ENCODE results near the gene LPO. TPM values are rescaled to one million over a fixed set of nuclear protein-coding genes. Genes with fewer than 3 reads are reported as not detected.

LPO gene
- total RNA-seq, 1 donor from 2014 or later, result not detected

DNA sequence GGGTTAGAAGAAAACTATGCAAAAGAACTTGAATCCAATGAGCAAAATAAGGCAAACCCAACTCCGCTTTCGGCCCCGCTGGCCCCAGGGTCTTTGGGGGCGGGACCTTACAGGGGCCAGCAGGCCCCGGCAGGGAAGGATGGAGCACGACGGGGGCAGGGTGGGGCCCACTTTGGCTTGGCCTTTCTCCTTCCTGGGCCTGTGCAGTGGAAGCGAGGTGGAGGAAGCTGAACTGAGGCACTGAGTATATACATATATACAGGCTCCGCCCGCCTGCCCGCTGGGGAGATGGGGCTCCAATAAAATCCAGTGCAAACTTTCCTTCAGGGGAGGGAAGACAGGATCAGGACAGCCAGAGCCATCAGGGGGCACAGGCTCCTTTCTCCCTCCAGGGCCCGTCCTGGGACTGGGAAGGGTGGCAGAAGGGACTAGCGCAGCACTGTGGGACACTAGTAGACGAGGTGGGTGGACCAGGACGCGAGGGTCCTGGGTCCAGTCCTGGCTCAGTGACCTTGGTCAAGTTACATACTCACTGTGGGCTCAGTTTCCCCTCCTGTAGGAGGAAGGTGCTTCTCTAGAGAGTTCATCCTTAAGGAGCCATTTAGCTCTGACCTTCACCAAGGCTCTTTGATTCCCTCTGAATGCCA is 63.2 kb downstream of the LPO start:
- Histone ChIP-seq H3K9ac (ENCODE audit: low read depth in 1 of 3, low read length in 3 of 3) (no peak overlapping the region), H3K27ac (ENCODE audit: low read depth, low read length) (no peak overlapping the region), H3K4me1 (ENCODE audit: control insufficient read depth in 3 of 3, insufficient read depth in 3 of 3, low read length in 3 of 3) (no peaks in the 10 kb centered on the region), H3K4me3 (ENCODE audit: low read length in 3 of 3) (no peak overlapping the region), H3K9me3 (ENCODE audit: control insufficient read depth in 3 of 3, low read length in 3 of 3) (peaks cover 0 to 4% (median 0%) of the 10 kb centered on the region in 3 donors), H3K27me3 (ENCODE audit: control insufficient read depth in 3 of 3, insufficient read depth in 3 of 3, low read length in 3 of 3) (no peaks in the 10 kb centered on the region), H3K36me3 (ENCODE audit: control insufficient read depth in 3 of 3, insufficient read depth in 3 of 3, low read length in 3 of 3) (peaks cover 0 to 3% (median 0%) of the 10 kb centered on the region in 3 donors)

DNA sequence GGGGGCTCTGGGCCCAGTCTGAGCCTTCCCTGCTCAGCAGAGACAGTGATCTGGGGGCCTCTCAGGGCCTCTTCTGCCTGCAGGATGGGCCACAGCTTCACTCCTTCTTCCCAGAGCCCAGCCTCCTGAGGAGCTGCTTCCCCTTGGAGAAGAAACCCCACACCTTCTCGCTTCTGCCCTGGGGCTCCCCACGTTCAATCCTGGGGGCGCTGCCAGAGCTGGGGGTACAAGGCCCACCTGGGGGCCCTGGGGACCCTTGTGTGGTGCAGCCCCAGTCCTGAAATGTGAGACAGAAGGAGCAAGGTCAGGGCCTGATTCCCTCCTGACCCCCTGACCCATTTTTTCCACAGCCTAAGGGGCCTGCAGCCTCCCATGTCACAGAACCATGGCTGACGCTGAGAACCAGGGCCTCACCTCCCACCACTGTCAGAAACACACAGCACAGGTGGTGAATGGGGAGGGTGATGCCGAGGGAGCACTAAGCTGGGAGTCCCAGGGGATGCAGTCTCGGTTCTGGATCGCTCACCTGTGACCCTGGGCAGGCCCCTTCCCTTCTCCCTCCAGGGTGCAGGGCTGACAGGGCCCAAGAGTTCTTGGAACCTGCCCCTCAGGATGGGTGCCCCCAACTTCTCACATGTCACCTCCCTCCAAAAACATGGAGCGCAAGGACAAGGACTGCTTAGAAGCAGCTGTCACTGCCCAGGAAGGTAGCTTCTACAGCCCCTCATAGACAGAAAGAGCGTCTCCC is 64.0 kb downstream of the LPO start:
- Histone ChIP-seq H3K4me3 (ENCODE audit: low read length in 3 of 3) (no peak overlapping the region), H3K9me3 (ENCODE audit: control insufficient read depth in 3 of 3, low read length in 3 of 3) (peaks cover 0 to 4% (median 0%) of the 10 kb centered on the region in 3 donors), H3K27ac (ENCODE audit: low read depth, low read length) (no peak overlapping the region), H3K4me1 (ENCODE audit: control insufficient read depth in 3 of 3, insufficient read depth in 3 of 3, low read length in 3 of 3) (no peaks in the 10 kb centered on the region), H3K9ac (ENCODE audit: low read depth in 1 of 3, low read length in 3 of 3) (no peak overlapping the region), H3K27me3 (ENCODE audit: control insufficient read depth in 3 of 3, insufficient read depth in 3 of 3, low read length in 3 of 3) (no peaks in the 10 kb centered on the region), H3K36me3 (ENCODE audit: control insufficient read depth in 3 of 3, insufficient read depth in 3 of 3, low read length in 3 of 3) (peaks cover 0 to 4% (median 3%) of the 10 kb centered on the region in 3 donors)

DNA sequence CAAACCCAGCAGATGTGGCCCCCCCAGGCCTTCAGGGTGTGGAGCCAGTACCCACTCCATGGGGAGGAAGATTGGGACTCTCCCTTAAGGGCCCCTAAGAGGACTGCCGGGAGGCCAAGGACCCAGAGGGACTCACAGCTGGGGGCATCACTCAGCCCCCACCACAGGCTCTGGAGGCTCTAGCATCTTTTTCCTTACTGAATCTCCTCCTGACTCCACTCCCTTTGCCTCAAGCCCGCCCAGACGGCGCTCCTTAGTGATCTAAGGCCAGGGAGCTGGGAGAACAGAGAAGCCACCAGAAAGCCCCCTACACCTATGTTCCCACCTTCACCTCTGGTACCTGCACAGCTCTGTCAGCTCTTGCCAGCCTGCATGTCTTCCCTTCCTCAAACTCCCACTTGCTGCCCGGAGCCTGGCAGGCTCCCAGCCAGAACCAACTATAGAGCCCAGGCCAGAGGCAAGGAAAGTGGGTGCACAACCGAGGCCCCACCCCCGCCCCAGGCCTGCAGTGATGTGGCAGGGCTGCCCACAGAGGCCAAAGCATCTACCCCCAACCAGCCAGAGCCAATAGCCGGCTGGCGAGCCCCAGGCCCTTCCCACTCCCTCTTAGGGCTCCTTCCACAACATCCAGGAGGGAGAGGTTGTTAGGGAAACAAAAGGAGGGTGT is 64.7 kb downstream of the LPO start:
- H3K27me3 ChIP-seq (ENCODE audit: control insufficient read depth in 3 of 3, insufficient read depth in 3 of 3, low read length in 3 of 3), result no peaks in the 10 kb centered on the region
- H3K27ac ChIP-seq (ENCODE audit: low read depth, low read length), result no peak overlapping the region
- no peaks in the 10 kb centered on the region for H3K4me1 ChIP-seq (ENCODE audit: control insufficient read depth in 3 of 3, insufficient read depth in 3 of 3, low read length in 3 of 3)
- no peak overlapping the region for H3K9ac ChIP-seq (ENCODE audit: low read depth in 1 of 3, low read length in 3 of 3)
- no peak overlapping the region for H3K4me3 ChIP-seq (ENCODE audit: low read length in 3 of 3)
- H3K9me3 ChIP-seq (ENCODE audit: control insufficient read depth in 3 of 3, low read length in 3 of 3), result peaks cover 0 to 4% (median 0%) of the 10 kb centered on the region in 3 donors
- peaks cover 0 to 5% (median 3%) of the 10 kb centered on the region in 3 donors for H3K36me3 ChIP-seq (ENCODE audit: control insufficient read depth in 3 of 3, insufficient read depth in 3 of 3, low read length in 3 of 3)

DNA sequence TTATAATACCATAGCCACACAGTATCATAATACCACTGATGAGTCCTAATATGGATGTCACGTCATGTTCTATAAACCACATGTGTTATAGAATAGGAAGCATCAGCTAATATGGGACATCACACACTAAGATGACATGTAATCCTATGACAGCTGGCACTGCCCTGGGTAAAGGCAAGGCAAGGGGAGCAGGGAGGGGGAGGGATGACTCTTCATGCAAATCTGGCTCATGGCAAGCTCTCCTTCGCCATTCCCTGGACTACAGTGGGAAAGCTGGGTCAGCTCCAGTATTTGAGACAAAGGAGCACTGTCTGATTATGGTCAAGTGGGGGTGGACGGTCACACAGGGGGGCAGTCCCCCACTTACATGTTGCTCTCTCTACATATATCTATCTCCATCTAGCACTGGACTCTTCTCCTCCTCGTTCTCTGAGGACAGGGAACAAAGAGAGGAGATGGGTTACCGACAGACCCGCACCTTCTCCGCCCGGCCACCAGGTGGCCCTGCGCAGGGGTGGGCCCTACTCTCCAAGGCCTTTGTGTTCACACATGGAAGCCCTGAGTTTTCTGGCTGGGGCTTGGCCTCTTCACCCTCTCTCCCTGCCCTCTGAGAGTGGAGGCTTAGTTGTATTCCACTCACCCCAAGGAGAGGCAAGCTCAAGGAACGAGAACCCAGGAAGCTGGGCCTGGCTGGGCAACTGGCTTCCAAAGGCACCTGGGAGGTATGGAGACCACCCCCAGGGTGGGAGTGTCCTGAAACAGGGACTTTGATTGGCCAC is 65.8 kb downstream of the LPO start:
- no peak overlapping the region for H3K9ac ChIP-seq (ENCODE audit: low read depth in 1 of 3, low read length in 3 of 3)
- no peaks in the 10 kb centered on the region for H3K9me3 ChIP-seq (ENCODE audit: control insufficient read depth in 3 of 3, low read length in 3 of 3)
- no peak overlapping the region for H3K4me3 ChIP-seq (ENCODE audit: low read length in 3 of 3)
- peaks cover 0 to 5% (median 3%) of the 10 kb centered on the region in 3 donors for H3K36me3 ChIP-seq (ENCODE audit: control insufficient read depth in 3 of 3, insufficient read depth in 3 of 3, low read length in 3 of 3)
- no peaks in the 10 kb centered on the region for H3K27me3 ChIP-seq (ENCODE audit: control insufficient read depth in 3 of 3, insufficient read depth in 3 of 3, low read length in 3 of 3)
- H3K4me1 ChIP-seq (ENCODE audit: control insufficient read depth in 3 of 3, insufficient read depth in 3 of 3, low read length in 3 of 3), result no peaks in the 10 kb centered on the region
- no peak overlapping the region for H3K27ac ChIP-seq (ENCODE audit: low read depth, low read length)

DNA sequence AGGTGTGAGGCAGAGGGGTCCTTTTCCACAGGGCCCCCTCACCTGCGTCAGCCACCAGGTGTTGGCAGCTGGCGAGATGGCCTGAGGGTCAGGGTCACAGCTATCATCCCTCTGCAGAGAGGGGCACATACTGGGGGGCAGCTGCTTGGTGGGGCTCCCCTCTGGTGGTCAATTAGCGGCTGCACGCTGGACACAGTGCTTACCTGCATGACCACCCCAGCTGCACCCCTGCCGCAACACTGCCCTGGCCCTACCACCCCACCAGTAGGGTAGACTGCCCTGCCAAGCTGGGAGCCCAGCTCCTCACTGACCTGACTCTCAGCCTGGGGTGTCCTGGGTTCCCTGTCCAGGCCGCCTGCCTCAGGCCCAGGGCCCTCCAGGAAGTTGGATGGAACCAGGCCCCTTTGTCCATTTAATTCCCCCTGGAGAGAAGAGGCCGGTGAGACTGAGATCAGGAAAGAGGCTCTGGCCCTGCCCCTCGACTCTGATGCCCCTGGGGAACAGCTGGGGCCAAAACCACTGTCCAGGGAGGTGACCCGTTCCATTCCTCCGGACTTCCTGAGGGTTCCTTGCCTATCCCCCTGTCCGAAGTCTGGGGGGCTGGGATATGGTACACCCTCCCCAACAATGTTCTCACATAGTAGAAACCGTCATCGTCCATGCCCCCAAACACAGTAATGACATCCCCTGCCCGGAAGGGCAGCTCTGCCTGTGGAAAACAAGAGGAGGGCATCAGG is 66.5 kb downstream of the LPO start:
- Histone ChIP-seq H3K4me3 (ENCODE audit: low read length in 3 of 3) (no peak overlapping the region), H3K27ac (ENCODE audit: low read depth, low read length) (no peak overlapping the region), H3K36me3 (ENCODE audit: control insufficient read depth in 3 of 3, insufficient read depth in 3 of 3, low read length in 3 of 3) (peaks cover 0 to 5% (median 3%) of the 10 kb centered on the region in 3 donors), H3K27me3 (ENCODE audit: control insufficient read depth in 3 of 3, insufficient read depth in 3 of 3, low read length in 3 of 3) (no peaks in the 10 kb centered on the region), H3K9ac (ENCODE audit: low read depth in 1 of 3, low read length in 3 of 3) (no peak overlapping the region), H3K4me1 (ENCODE audit: control insufficient read depth in 3 of 3, insufficient read depth in 3 of 3, low read length in 3 of 3) (no peaks in the 10 kb centered on the region), H3K9me3 (ENCODE audit: control insufficient read depth in 3 of 3, low read length in 3 of 3) (no peaks in the 10 kb centered on the region)

DNA sequence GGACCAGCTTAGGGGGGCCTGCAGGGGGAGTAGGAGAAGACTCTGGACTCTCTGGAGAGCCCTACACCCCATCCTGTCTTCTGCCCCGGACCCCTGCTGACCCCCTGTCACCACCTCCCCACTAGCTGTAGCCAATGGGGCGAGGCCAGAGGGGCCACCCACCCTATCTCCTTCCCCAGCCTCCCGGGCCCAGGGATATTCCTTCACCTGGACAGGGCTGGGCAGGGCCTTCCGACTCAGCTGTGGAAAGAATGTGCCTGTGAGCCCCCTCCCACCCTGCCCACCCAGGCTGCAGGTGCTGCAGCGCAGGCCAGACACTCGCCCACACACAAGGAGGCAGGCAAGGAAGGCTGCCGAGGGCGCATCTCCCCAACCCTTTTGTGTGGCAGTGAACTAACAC is 67.2 kb downstream of the LPO start:
- no peaks in the 10 kb centered on the region for H3K9me3 ChIP-seq (ENCODE audit: control insufficient read depth in 3 of 3, low read length in 3 of 3)
- no peak overlapping the region for H3K9ac ChIP-seq (ENCODE audit: low read depth in 1 of 3, low read length in 3 of 3)
- H3K27me3 ChIP-seq (ENCODE audit: control insufficient read depth in 3 of 3, insufficient read depth in 3 of 3, low read length in 3 of 3), result no peaks in the 10 kb centered on the region
- no peak overlapping the region for H3K4me3 ChIP-seq (ENCODE audit: low read length in 3 of 3)
- peaks cover 0 to 5% (median 3%) of the 10 kb centered on the region in 3 donors for H3K36me3 ChIP-seq (ENCODE audit: control insufficient read depth in 3 of 3, insufficient read depth in 3 of 3, low read length in 3 of 3)
- no peaks in the 10 kb centered on the region for H3K4me1 ChIP-seq (ENCODE audit: control insufficient read depth in 3 of 3, insufficient read depth in 3 of 3, low read length in 3 of 3)
- H3K27ac ChIP-seq (ENCODE audit: low read depth, low read length), result no peak overlapping the region

DNA sequence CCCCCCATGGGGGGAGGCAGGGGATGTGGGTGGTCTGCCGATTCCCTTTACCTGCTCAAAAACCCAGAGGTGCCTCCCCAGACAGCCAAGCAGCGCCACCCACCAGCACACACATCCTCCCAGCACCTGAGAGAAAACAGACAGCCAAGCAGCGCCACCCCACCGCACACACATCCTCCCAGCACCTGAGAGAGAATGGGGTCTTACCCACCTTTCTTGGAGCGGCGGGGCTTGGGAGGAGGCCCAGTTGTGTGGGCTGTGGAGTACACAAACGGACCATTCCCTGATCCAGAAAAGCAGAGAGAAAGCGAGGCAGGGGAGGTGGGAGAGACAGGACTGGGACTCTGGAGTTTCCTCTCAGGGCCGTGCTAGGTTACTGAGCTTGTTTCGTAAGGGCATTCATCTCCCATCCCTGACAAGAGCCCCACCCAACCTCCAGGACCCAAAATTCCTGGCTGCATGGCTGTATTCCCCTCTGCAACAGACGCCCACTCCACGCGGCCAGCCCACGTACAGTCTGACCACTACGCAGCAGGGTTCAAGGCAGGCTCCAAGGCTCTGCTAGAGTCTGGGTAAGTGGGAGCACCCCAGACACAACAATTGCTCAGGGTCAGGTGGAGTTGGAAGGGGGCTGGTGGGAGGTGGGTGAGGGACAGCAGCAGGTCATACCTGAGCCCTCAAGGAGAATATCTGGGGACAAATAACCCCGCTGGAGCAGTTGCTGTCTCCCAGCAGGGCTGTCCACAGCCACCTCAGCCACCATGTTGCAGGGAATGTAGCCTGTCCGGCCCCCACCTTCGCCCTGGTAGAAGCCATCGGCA is 68.0 kb downstream of the LPO start:
- Histone ChIP-seq H3K27me3 (ENCODE audit: control insufficient read depth in 3 of 3, insufficient read depth in 3 of 3, low read length in 3 of 3) (no peaks in the 10 kb centered on the region), H3K27ac (ENCODE audit: low read depth, low read length) (no peak overlapping the region), H3K36me3 (ENCODE audit: control insufficient read depth in 3 of 3, insufficient read depth in 3 of 3, low read length in 3 of 3) (peaks cover 0 to 5% (median 3%) of the 10 kb centered on the region in 3 donors), H3K4me3 (ENCODE audit: low read length in 3 of 3) (no peak overlapping the region), H3K9ac (ENCODE audit: low read depth in 1 of 3, low read length in 3 of 3) (no peak overlapping the region), H3K4me1 (ENCODE audit: control insufficient read depth in 3 of 3, insufficient read depth in 3 of 3, low read length in 3 of 3) (no peaks in the 10 kb centered on the region), H3K9me3 (ENCODE audit: control insufficient read depth in 3 of 3, low read length in 3 of 3) (no peaks in the 10 kb centered on the region)

DNA sequence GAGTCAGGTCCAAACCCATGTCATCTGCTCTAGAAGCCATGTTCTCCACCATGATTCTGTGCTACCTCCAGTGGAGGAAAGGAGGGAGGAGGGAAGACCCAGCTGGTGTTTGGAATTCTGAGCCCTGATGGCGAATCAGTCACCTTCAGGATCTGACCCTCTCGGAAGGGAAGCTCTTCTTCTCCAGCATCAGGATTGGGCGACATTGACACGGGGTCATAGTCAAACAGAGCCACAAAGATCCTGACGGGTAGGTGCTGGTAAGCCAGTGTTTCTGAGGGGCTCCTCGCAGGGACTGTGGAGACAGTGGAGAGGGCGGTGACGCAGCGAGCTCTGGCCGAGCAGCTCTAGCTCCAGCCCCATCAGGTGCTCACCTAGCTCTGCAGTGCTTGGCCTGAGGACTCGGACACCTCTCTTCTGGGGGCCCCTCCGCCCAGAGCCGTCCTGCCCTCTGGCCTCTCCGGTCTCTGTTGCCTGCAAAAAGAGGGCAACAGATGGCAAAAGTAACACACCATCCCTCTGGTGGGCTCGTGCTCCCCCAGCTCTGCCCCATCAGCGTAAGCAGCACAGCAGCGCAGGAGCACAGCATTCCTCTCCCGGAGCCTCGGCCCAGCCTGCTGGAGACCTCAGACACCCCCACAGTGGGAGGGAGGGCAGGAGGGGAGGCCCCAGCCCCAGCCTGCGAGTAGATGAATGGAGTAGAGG is 69.2 kb downstream of the LPO start:
- H3K27me3 ChIP-seq (ENCODE audit: control insufficient read depth in 3 of 3, insufficient read depth in 3 of 3, low read length in 3 of 3), result no peaks in the 10 kb centered on the region
- H3K27ac ChIP-seq (ENCODE audit: low read depth, low read length), result no peak overlapping the region
- H3K36me3 ChIP-seq (ENCODE audit: control insufficient read depth in 3 of 3, insufficient read depth in 3 of 3, low read length in 3 of 3), result peaks cover 0 to 5% (median 0%) of the 10 kb centered on the region in 3 donors

More for the DNA sequence above, 69.2 kb downstream of the LPO start:
- no peak overlapping the region for H3K9ac ChIP-seq (ENCODE audit: low read depth in 1 of 3, low read length in 3 of 3)
- no peak overlapping the region for H3K4me3 ChIP-seq (ENCODE audit: low read length in 3 of 3)
- H3K4me1 ChIP-seq (ENCODE audit: control insufficient read depth in 3 of 3, insufficient read depth in 3 of 3, low read length in 3 of 3), result no peaks in the 10 kb centered on the region
- no peaks in the 10 kb centered on the region for H3K9me3 ChIP-seq (ENCODE audit: control insufficient read depth in 3 of 3, low read length in 3 of 3)

Data from skeletal muscle tissue (tissue), 4 donors.